Adipocyte (in vitro differentiated cells): ENCODE data around the gene LRRN3.

Source experiments
- DNase-seq: peaks from one replicate; pipeline ENCODE4 v3.0.0-alpha.2; 2015; ENCODE audit warnings: low read depth
- H3K27me3 ChIP-seq: replicated peaks from 2 replicates; pipeline ENCODE4 v1.7.0; 2013; ENCODE audit warnings: mild to moderate bottlenecking, low read length, moderate library complexity; ENCODE audit not compliant: control insufficient read depth, insufficient read depth
- H3K36me3 ChIP-seq: 2 replicates; pipeline ENCODE4 v1.7.0; 2013; ENCODE audit warnings: low read length, mild to moderate bottlenecking, moderate library complexity; ENCODE audit not compliant: control insufficient read depth, insufficient read depth, severe bottlenecking
- H3K4me1 ChIP-seq: 2 replicates; pipeline ENCODE4 v1.7.0; 2013; ENCODE audit warnings: mild to moderate bottlenecking, low read length, moderate library complexity; ENCODE audit not compliant: control insufficient read depth, insufficient read depth
- H3K4me3 ChIP-seq: 2 replicates; pipeline ENCODE4 v1.7.0; 2013; ENCODE audit warnings: mild to moderate bottlenecking, low read length, moderate library complexity
- H3K9ac ChIP-seq: 2 replicates; pipeline ENCODE4 v1.7.0; 2013; ENCODE audit warnings: mild to moderate bottlenecking, low read length, moderate library complexity
- H3K9me3 ChIP-seq: 2 replicates; pipeline ENCODE4 v1.7.0; 2013; ENCODE audit warnings: mild to moderate bottlenecking, low read length, moderate library complexity; ENCODE audit not compliant: control insufficient read depth

The LRRN3 gene

GRCh38 chr7:111093496-111093895 lies 2.6 kb downstream of the LRRN3 start:
- Histone ChIP-seq H3K9ac (no peak overlapping the region), H3K9me3 (no peaks in the 10 kb centered on the region), H3K27me3 (no peaks in the 10 kb centered on the region), H3K36me3 (no peaks in the 10 kb centered on the region), H3K4me3 (no peak overlapping the region), H3K4me1 (peaks cover 27% of the 10 kb centered on the region)
- no peak for DNase-seq

- H3K4me3 ChIP-seq: no peak overlapping the region
- peaks cover 27% of the 10 kb centered on the region for H3K4me1 ChIP-seq
These were observed 3.5 kb downstream of the LRRN3 start for GRCh38 chr7:111094419-111094818.

GRCh38 chr7:111096997-111097396 lies 6.1 kb downstream of the LRRN3 start:
- Histone ChIP-seq H3K36me3 (no peaks in the 10 kb centered on the region), H3K4me3 (no peak overlapping the region), H3K9me3 (no peaks in the 10 kb centered on the region), H3K4me1 (peaks cover 12% of the 10 kb centered on the region), H3K27me3 (no peaks in the 10 kb centered on the region), H3K9ac (no peak overlapping the region)
- no peak for DNase-seq

More at GRCh38 chr7:111094419-111094818, 3.5 kb downstream of the LRRN3 start:
- no peak for DNase-seq
- Histone ChIP-seq H3K36me3 (no peaks in the 10 kb centered on the region), H3K27me3 (no peaks in the 10 kb centered on the region), H3K9ac (no peak overlapping the region), H3K9me3 (no peaks in the 10 kb centered on the region)

GRCh38 chr7:111098011-111098925 lies 7.3 kb downstream of the LRRN3 start:
- no peaks in the 10 kb centered on the region for H3K9me3 ChIP-seq
- no peaks in the 10 kb centered on the region for H3K4me1 ChIP-seq
- H3K9ac ChIP-seq: no peak overlapping the region
- DNase-seq: peak; percentile 56
- no peaks in the 10 kb centered on the region for H3K36me3 ChIP-seq
- no peaks in the 10 kb centered on the region for H3K27me3 ChIP-seq
- no peak overlapping the region for H3K4me3 ChIP-seq

GRCh38 chr7:111098926-111099250 lies 8.0 kb downstream of the LRRN3 start:
- DNase-seq: no peak
- no peaks in the 10 kb centered on the region for H3K9me3 ChIP-seq
- no peaks in the 10 kb centered on the region for H3K4me1 ChIP-seq
- H3K36me3 ChIP-seq: no peaks in the 10 kb centered on the region
- H3K9ac ChIP-seq: no peak overlapping the region
- no peaks in the 10 kb centered on the region for H3K27me3 ChIP-seq
- no peak overlapping the region for H3K4me3 ChIP-seq

GRCh38 chr7:111101856-111102646 lies 11.1 kb downstream of the LRRN3 start:
- Histone ChIP-seq H3K27me3 (no peaks in the 10 kb centered on the region), H3K9ac (no peak overlapping the region), H3K4me3 (no peak overlapping the region), H3K9me3 (no peaks in the 10 kb centered on the region), H3K36me3 (no peaks in the 10 kb centered on the region), H3K4me1 (peaks cover 3% of the 10 kb centered on the region)
- DNase-seq: no peak

- no peaks in the 10 kb centered on the region for H3K27me3 ChIP-seq
These were observed 12.2 kb downstream of the LRRN3 start for GRCh38 chr7:111103136-111103535.

GRCh38 chr7:111103678-111104274 lies 12.8 kb downstream of the LRRN3 start:
- no peak overlapping the region for H3K9ac ChIP-seq
- no peak for DNase-seq
- H3K4me1 ChIP-seq: peaks cover 20% of the 10 kb centered on the region
- no peak overlapping the region for H3K4me3 ChIP-seq
- H3K36me3 ChIP-seq: no peaks in the 10 kb centered on the region
- no peaks in the 10 kb centered on the region for H3K27me3 ChIP-seq
- H3K9me3 ChIP-seq: no peaks in the 10 kb centered on the region

More at GRCh38 chr7:111103136-111103535, 12.2 kb downstream of the LRRN3 start:
- no peaks in the 10 kb centered on the region for H3K9me3 ChIP-seq
- H3K9ac ChIP-seq: no peak overlapping the region
- no peak for DNase-seq
- no peaks in the 10 kb centered on the region for H3K36me3 ChIP-seq
- H3K4me3 ChIP-seq: no peak overlapping the region
- H3K4me1 ChIP-seq: peaks cover 14% of the 10 kb centered on the region

- DNase-seq: no peak
- Histone ChIP-seq H3K36me3 (no peaks in the 10 kb centered on the region), H3K9ac (no peak overlapping the region), H3K27me3 (no peaks in the 10 kb centered on the region), H3K4me1 (peaks cover 26% of the 10 kb centered on the region), H3K9me3 (no peaks in the 10 kb centered on the region), H3K4me3 (no peak overlapping the region)
These were observed 13.8 kb downstream of the LRRN3 start for GRCh38 chr7:111104710-111105109.

GRCh38 chr7:111105269-111105668 lies 14.3 kb downstream of the LRRN3 start:
- H3K9me3 ChIP-seq: no peaks in the 10 kb centered on the region
- no peak for DNase-seq
- peaks cover 26% of the 10 kb centered on the region for H3K4me1 ChIP-seq
- no peaks in the 10 kb centered on the region for H3K27me3 ChIP-seq
- H3K36me3 ChIP-seq: no peaks in the 10 kb centered on the region
- H3K4me3 ChIP-seq: no peak overlapping the region
- H3K9ac ChIP-seq: no peak overlapping the region

- Histone ChIP-seq H3K27me3 (no peaks in the 10 kb centered on the region), H3K4me3 (peak overlapping the region; percentile 62), H3K9me3 (no peaks in the 10 kb centered on the region), H3K4me1 (peaks cover 26% of the 10 kb centered on the region), H3K9ac (no peak overlapping the region), H3K36me3 (no peaks in the 10 kb centered on the region)
- peak; percentile 67 for DNase-seq
These were observed 16.7 kb downstream of the LRRN3 start for GRCh38 chr7:111107579-111107978.
